Upper lobe of left lung (tissue), 6 donors: ENCODE measurements around the gene TBC1D23. TPM values are rescaled to one million over a fixed set of nuclear protein-coding genes. Genes with fewer than 3 reads are reported as not detected.
"Not testable (repeated sequence)": the region's sequence is repeated elsewhere in the genome, so short reads cannot be mapped to it uniquely, and the experiment has no call there.

ENCODE experiments used
- ATAC-seq, 2 donors: fragments of 200-7000 bp; cut with Tn5 transposase; one replicate each; pipeline ENCODE4 v1.9.1; 2022; ENCODE audit warnings: mild to moderate bottlenecking in 2 of 2, moderate library complexity in 2 of 2; ENCODE audit not compliant: low FRiP score in 2 of 2
- DNase-seq, 2 donors: peaks; one replicate each; pipeline ENCODE4 v3.0.0-alpha.2; 2019 to 2020
- H3K27ac ChIP-seq, 4 donors: fragments of 200-600 bp; sonication (generic); one replicate each; pipeline ENCODE4 v1.5.1; 2016 to 2019
- H3K27me3 ChIP-seq, 4 donors: fragments of 200-600 bp; sonication (generic); one replicate each; pipeline ENCODE4 v1.5.1; 2017 to 2019
- H3K36me3 ChIP-seq, 4 donors: fragments of 200-600 bp; sonication (generic); one replicate each; pipeline ENCODE4 v1.5.1; 2016 to 2019
- H3K4me1 ChIP-seq, 4 donors: fragments of 200-600 bp; sonication (generic); one replicate each; pipeline ENCODE4 v1.5.1; 2018 to 2019
- H3K4me3 ChIP-seq, 4 donors: fragments of 200-600 bp; sonication (generic); one replicate each; pipeline ENCODE4 v1.5.1; 2017 to 2019; ENCODE audit warnings: mild to moderate bottlenecking in 2 of 4, moderate library complexity in 1 of 4
- H3K9me3 ChIP-seq, 4 donors: fragments of 200-600 bp; sonication (generic); one replicate each; pipeline ENCODE4 v1.5.1; 2018 to 2019
- EP300 ChIP-seq, 4 donors: sonication (generic); formaldehyde crosslinking; IDR thresholded peaks; one replicate each; pipeline ENCODE4 v1.5.1; 2017; ENCODE audit warnings: antibody characterized with exemption in 4 of 4, control low read depth in 2 of 4
- POLR2A ChIP-seq, 4 donors: fragments of 450-650 bp; IDR thresholded peaks; one replicate each; pipeline ENCODE4 v1.5.1; 2016 to 2017; ENCODE audit warnings: antibody characterized with exemption in 4 of 4, mild to moderate bottlenecking in 2 of 4
- POLR2AphosphoS5 ChIP-seq, 2 donors: sonication (generic); formaldehyde crosslinking; IDR thresholded peaks; one replicate each; pipeline ENCODE4 v1.5.1; 2017; ENCODE audit warnings: antibody characterized with exemption in 2 of 2
- WGBS, 2 donors: methylation state at CpG; one replicate each; pipeline ENCODE4 v1.1.5; 2017 to 2018; 5-methylcytosine and 5-hydroxymethylcytosine counted together
- total RNA-seq, 6 donors: library from RNA; depleted of rRNA in 4 of 6; stranded (reverse); fragments of >200 nt in 4 of 6; gene quantifications; one replicate each; pipeline versions ENCODE4 v1.1.0 to v1.2.1, GENCODE V29; 2016 to 2021
- TF ChIP-seq, protein P1 (sequence below), 6 experiments: fragments of 450-650 bp in 4 of 6; fragments of 200-600 bp in 2 of 6; sonication (generic) in 2 of 6; IDR thresholded peaks; one replicate each; pipeline ENCODE4 v1.5.1; 2016 to 2019; ENCODE audit warnings: antibody characterized with exemption in 6 of 6
- donor health status: DM: no; HTN: no; CAD: no; lungs with moderate emphysema.
- donor health status: DM: no; HTN: yes; CAD: no; lungs with severe emphysema.

TBC1D23 gene
- total RNA-seq, 6 donors from 2014 or later: 13.4 to 42.7 (median 32.0) TPM

DNA sequence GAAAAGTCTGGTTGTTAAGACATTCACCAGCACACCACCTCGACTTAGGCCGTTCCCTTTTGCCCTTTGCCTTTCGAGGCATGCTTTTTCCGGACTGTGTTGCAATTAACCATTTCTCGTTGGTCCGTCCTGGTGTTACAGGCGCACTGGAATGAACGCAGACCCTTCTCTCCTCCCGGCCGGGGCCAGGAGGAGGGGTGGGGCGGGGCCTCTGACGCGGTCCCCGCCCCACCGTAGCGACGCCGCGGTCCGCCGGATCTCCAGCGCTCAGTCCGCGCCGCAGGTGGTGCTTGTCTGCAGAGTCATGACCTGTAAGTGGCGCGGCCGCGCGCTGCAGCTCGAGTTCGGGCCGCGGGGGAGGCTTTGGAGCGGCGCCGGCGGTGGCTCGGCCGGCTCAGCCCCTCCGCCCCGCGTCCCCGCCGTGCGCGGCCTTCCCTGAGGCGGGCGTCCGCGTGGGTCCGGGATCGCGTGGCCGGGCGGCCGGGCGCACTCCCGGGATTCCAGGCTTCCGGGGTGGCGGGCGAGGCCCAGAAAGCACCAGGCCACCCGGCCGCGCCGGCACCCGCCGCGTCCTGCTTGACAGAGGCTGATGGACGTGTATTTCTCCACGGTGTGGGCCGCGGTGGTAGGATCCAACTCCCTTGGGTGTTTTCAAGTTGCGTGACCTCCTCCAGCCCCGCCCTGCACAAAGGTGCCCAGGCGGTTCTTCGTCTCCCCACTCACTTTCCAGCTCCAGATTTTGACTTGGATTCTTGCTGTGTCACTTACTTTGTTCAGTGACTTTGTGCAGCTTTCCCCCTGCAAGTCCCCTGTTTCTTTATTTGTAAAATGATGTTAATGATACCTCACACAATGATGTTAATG lies 73.9 kb downstream of the TBC1D23 start, which contains the start of gene NIT2:
NIT2 (plus strand) TSS at position 270 of the 864 bp plus-strand sequence; CDS start at position 305, 35 bp downstream.
- Histone ChIP-seq H3K27me3 (no peaks in the 10 kb centered on the region), H3K4me1 (peaks cover 9 to 17% (median 14%) of the 10 kb centered on the region in 4 donors), H3K9me3 (no peaks in the 10 kb centered on the region), H3K36me3 (peaks cover 0 to 8% (median 1%) of the 10 kb centered on the region in 4 donors), H3K27ac (peak within 1 kb of the TSS; percentile 81 to 90 (median 84)), H3K4me3 (peak within 1 kb of the TSS; percentile 33 to 90 (median 72))
- DNase-seq: peak; percentile 92 to 96
- 1 to 2% methylated on average over 17 to 53 of the region's 77 CpGs for whole genome bisulfite sequencing, 2 donors
- peak; percentile 93 to 97 for ATAC-seq
- TF ChIP-seq, protein P1, sequence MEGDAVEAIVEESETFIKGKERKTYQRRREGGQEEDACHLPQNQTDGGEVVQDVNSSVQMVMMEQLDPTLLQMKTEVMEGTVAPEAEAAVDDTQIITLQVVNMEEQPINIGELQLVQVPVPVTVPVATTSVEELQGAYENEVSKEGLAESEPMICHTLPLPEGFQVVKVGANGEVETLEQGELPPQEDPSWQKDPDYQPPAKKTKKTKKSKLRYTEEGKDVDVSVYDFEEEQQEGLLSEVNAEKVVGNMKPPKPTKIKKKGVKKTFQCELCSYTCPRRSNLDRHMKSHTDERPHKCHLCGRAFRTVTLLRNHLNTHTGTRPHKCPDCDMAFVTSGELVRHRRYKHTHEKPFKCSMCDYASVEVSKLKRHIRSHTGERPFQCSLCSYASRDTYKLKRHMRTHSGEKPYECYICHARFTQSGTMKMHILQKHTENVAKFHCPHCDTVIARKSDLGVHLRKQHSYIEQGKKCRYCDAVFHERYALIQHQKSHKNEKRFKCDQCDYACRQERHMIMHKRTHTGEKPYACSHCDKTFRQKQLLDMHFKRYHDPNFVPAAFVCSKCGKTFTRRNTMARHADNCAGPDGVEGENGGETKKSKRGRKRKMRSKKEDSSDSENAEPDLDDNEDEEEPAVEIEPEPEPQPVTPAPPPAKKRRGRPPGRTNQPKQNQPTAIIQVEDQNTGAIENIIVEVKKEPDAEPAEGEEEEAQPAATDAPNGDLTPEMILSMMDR (IDR thresholded peaks at IDR 0.05): peak in 1 of 6 experiments; percentile 24
- TF ChIP-seq POLR2AphosphoS5 (IDR thresholded peaks at IDR 0.05) (peak; percentile 42 to 51), POLR2A (IDR thresholded peaks at IDR 0.05) (peak in 3 of 4 donors; percentile 18 to 76 (median 49)), EP300 (IDR thresholded peaks at IDR 0.05) (no peak)

DNA sequence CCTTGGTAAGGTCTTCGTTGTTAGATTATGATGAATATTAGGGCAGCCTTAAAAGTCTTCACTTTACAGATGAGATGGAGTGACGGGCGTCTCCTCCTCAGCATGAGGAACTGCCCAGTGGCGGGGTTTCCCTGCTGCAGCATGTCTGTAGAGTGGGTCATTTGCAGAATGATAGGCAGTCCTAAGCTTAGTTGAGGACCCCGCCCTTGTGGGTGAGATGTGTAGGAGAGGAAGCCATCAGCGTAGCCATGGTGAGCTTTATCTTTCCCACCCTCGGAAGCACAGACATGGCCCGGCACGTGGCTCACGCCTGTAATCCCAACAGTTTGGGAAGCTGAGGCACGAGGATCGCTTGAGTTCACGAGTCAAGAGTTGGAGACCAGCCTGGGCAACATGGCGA lies 74.6 kb downstream of the TBC1D23 start:
- H3K36me3 ChIP-seq: peaks cover 0 to 15% (median 2%) of the 10 kb centered on the region in 4 donors
- 69 to 78% methylated on average over 14 of the region's 14 CpGs for WGBS, 2 donors
- ATAC-seq: peak; percentile 47 to 50
- H3K4me1 ChIP-seq: peaks cover 9 to 17% (median 14%) of the 10 kb centered on the region in 4 donors
- peak overlapping the region; percentile 81 to 90 (median 84) for H3K27ac ChIP-seq
- TF ChIP-seq POLR2A (IDR thresholded peaks at IDR 0.05) (no peak), EP300 (IDR thresholded peaks at IDR 0.05) (no peak), POLR2AphosphoS5 (IDR thresholded peaks at IDR 0.05) (no peak)
- TF ChIP-seq, protein P1 (IDR thresholded peaks at IDR 0.05): no peak
- peak in 1 of 2 donors; percentile 43 for DNase-seq
- H3K9me3 ChIP-seq: no peaks in the 10 kb centered on the region
- H3K27me3 ChIP-seq: no peaks in the 10 kb centered on the region
- H3K4me3 ChIP-seq: peak overlapping the region in 3 of 4 donors; percentile 67 to 90 (median 76)

DNA sequence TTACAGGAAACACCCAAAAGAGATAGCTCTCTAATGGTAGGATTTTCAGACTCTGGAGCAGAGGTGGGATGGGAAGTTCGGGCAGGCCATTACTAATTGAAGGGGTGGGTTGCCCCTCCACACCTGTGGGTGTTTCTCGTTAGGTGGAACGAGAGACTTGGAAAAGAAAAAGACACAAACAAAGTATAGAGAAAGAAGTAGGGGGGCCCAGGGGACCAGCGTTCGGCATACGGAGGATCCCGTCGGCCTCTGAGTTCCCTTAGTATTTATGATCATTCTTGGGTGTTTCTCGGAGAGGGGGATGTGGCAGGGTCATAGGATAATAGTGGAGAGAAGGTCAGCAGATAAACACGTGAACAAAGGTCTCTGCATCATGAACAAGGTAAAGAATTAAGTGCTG lies 75.4 kb downstream of the TBC1D23 start:
- not testable (repeated sequence) for DNase-seq, ATAC-seq, H3K9me3 ChIP-seq, H3K4me3 ChIP-seq, H3K27ac ChIP-seq, H3K27me3 ChIP-seq
- Histone ChIP-seq H3K4me1 (peaks cover 9 to 17% (median 14%) of the 10 kb centered on the region in 4 donors), H3K36me3 (peaks cover 3 to 23% (median 4%) of the 10 kb centered on the region in 4 donors)
- 96% methylated on average over 10 of the region's 10 CpGs for WGBS, 2 donors

DNA sequence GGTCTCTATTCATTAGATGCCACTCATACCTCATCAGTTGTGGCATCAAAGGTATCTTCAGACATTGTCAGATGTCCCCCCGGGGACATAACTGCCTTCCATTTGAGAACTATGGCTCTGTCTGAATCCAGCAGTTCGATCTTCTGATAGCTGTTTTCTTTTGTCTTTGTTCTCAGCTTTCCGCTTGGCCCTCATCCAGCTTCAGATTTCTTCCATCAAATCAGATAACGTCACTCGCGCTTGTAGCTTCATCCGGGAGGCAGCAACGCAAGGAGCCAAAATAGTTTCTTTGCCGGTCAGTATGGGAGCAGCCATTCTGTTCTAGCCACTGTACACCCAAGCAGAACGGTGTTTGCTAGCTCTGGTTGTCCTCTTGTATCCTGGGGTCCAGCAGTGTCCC lies 78.1 kb downstream of the TBC1D23 start:
- Histone ChIP-seq H3K4me3 (no peak overlapping the region), H3K4me1 (peaks cover 9 to 17% (median 12%) of the 10 kb centered on the region in 4 donors), H3K27me3 (no peaks in the 10 kb centered on the region), H3K36me3 (peaks cover 3 to 48% (median 14%) of the 10 kb centered on the region in 4 donors), H3K27ac (peak overlapping the region in 2 of 4 donors; percentile 8 to 36), H3K9me3 (no peaks in the 10 kb centered on the region)
- ATAC-seq (no peak), DNase-seq (no peak)
- TF ChIP-seq EP300 (IDR thresholded peaks at IDR 0.05): no peak
- TF ChIP-seq, protein P1 (IDR thresholded peaks at IDR 0.05): no peak
- WGBS, 2 donors: 67 to 73% methylated on average over 10 of the region's 10 CpGs

DNA sequence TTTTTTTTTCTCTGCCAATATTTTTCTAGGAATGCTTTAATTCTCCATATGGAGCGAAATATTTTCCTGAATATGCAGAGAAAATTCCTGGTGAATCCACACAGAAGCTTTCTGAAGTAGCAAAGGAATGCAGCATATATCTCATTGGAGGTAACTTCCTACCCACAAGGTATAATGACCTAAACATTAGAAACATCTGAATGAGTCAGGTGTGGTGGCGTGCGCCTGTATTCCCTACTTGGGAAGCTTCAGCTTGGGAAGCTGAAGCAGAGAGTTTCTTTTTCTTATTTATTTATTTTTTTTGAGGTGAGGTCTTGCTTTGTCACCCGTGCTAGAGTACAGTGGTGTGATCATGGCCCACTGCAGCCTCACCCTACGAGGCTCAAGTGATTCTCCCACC lies 79.0 kb downstream of the TBC1D23 start:
- H3K36me3 ChIP-seq: peaks cover 3 to 57% (median 15%) of the 10 kb centered on the region in 4 donors

More for the DNA sequence above, 79.0 kb downstream of the TBC1D23 start:
- TF ChIP-seq POLR2A (IDR thresholded peaks at IDR 0.05) (no peak), EP300 (IDR thresholded peaks at IDR 0.05) (no peak), POLR2AphosphoS5 (IDR thresholded peaks at IDR 0.05) (no peak)
- TF ChIP-seq, protein P1 (IDR thresholded peaks at IDR 0.05): no peak
- Histone ChIP-seq H3K4me1 (peaks cover 6 to 13% (median 9%) of the 10 kb centered on the region in 4 donors), H3K27ac (no peak overlapping the region), H3K4me3 (no peak overlapping the region), H3K27me3 (no peaks in the 10 kb centered on the region), H3K9me3 (no peaks in the 10 kb centered on the region)
- ATAC-seq: no peak
- WGBS, 2 donors: 93 to 99% methylated on average over 5 of the region's 5 CpGs
- DNase-seq: no peak
